GM12878 (cell line): Measurements from ENCODE around the gene OR8A1. TPM values are rescaled to one million over a fixed set of nuclear protein-coding genes. Genes with fewer than 3 reads are reported as not detected.

Source experiments
- ATAC-seq: fragments of 200-7000 bp; cut with Tn5 transposase; 3 replicates; pipeline ENCODE4 v1.9.1; 2020; ENCODE audit warnings: mild to moderate bottlenecking, moderate library complexity
- BruUV-seq: library from RNA; stranded (reverse); fragments of 400-500 nt; replicated peaks from 2 replicates; lab custom pipeline; 2021; lab: Mats Ljungman, UMichigan
- CTCF ChIA-PET: fragments of 300-600 bp; sonication (Branson Sonifier 250); formaldehyde crosslinking; extraction: SDS; loops from one replicate; lab custom pipeline; 2021; ENCODE audit warnings: inconsistent platforms; lab: Yijun Ruan, JAX
- POLR2A ChIA-PET: fragments of 350-600 bp; formaldehyde crosslinking; extraction: SDS; loops from one replicate; lab custom pipeline; 2021; ENCODE audit warnings: inconsistent platforms; lab: Charles Lee
- RAD21 ChIA-PET: fragments of 300-600 bp; sonication (Branson Sonifier 250); formaldehyde crosslinking; loops from one replicate; lab custom pipeline; 2023; ENCODE audit warnings: antibody characterized with exemption; ENCODE audit not compliant: unreplicated experiment; lab: Charles Lee
- SMC1A ChIA-PET: fragments of 300-600 bp; sonication (Branson Sonifier 250); formaldehyde crosslinking; loops from one replicate; lab custom pipeline; 2023; ENCODE audit not compliant: unreplicated experiment, uncharacterized antibody; lab: Charles Lee
- DNase-seq: peaks from one replicate; pipeline ENCODE4 v3.0.0-alpha.2; 2011; ENCODE audit warnings: low read depth, low spot score
- FAIRE-seq: peaks from 3 replicates; lab custom pipeline; 2011; peaks lifted over from hg19 to GRCh38; lab: Jason Lieb, UNC
- H2AFZ ChIP-seq: 2 replicates; pipeline ENCODE4 v1.6.0; 2011; ENCODE audit warnings: low read depth, low read length, control low read depth; ENCODE audit not compliant: control insufficient read depth
- H3K27ac ChIP-seq: 2 replicates; pipeline ENCODE4 v1.5.1; 2011; ENCODE audit warnings: control low read depth; ENCODE audit not compliant: control insufficient read depth, insufficient read depth
- H3K27me3 ChIP-seq, 2 experiments: replicated peaks in 1 of 2; 2 replicates each; pipeline versions ENCODE4 v1.6.0 to v1.6.1; 2011; ENCODE audit warnings: low read length in 1 of 2; ENCODE audit not compliant: control insufficient read depth in 2 of 2, insufficient read depth in 2 of 2
- H3K36me3 ChIP-seq, 2 experiments: 2 replicates each; pipeline ENCODE4 v1.5.1; 2011; ENCODE audit warnings: low read length in 1 of 2; ENCODE audit not compliant: control insufficient read depth in 2 of 2, insufficient read depth in 2 of 2
- H3K4me1 ChIP-seq: 2 replicates; pipeline ENCODE4 v1.6.1; 2011; ENCODE audit warnings: mild to moderate bottlenecking, low read length, moderate library complexity, mixed read lengths; ENCODE audit not compliant: control insufficient read depth, insufficient read depth
- H3K4me2 ChIP-seq: 2 replicates; pipeline ENCODE4 v1.6.0; 2011; ENCODE audit warnings: control low read depth; ENCODE audit not compliant: control insufficient read depth, insufficient read depth
- H3K4me3 ChIP-seq: fragments of 200-600 bp; sonication (generic); 2 replicates; pipeline ENCODE4 v1.5.1; 2016
- H3K79me2 ChIP-seq: 2 replicates; pipeline ENCODE4 v1.6.0; 2011; ENCODE audit warnings: low read length; ENCODE audit not compliant: control insufficient read depth, insufficient read depth
- H3K9ac ChIP-seq: 2 replicates; pipeline ENCODE4 v1.8.0; 2011; ENCODE audit warnings: low read length, control low read depth, mixed read lengths; ENCODE audit not compliant: control insufficient read depth, insufficient read depth
- H3K9me3 ChIP-seq: replicated peaks from 3 replicates; pipeline ENCODE4 v1.5.1; 2011; ENCODE audit warnings: mild to moderate bottlenecking, low read length; ENCODE audit not compliant: control insufficient read depth, insufficient read depth
- H4K20me1 ChIP-seq: 2 replicates; pipeline ENCODE4 v1.6.0; 2011; ENCODE audit not compliant: control insufficient read depth, insufficient read depth
- CHD1 ChIP-seq: IDR thresholded peaks from 2 replicates; pipeline ENCODE4 v1.6.1; 2012; ENCODE audit warnings: low read depth, low read length, improper control_type of control experiment
- CHD4 ChIP-seq: fragments of 200-600 bp; sonication (generic); IDR thresholded peaks from 2 replicates; pipeline ENCODE4 v1.6.1; 2016; ENCODE audit warnings: mild to moderate bottlenecking
- FOXM1 ChIP-seq: IDR thresholded peaks from 2 replicates; pipeline ENCODE4 v1.6.1; 2012; ENCODE audit warnings: low read depth, mild to moderate bottlenecking, inconsistent platforms, low read length, moderate library complexity
- HDGF ChIP-seq: fragments of 450-650 bp; IDR thresholded peaks from 2 replicates; pipeline ENCODE4 v1.6.1; 2016; ENCODE audit warnings: antibody characterized with exemption
- KDM1A ChIP-seq: fragments of 200-600 bp; sonication (generic); IDR thresholded peaks from 2 replicates; pipeline ENCODE4 v1.6.1; 2016; ENCODE audit warnings: borderline replicate concordance
- NFYB ChIP-seq: IDR thresholded peaks from 2 replicates; pipeline ENCODE4 v1.6.1; 2011; ENCODE audit warnings: low read depth, mild to moderate bottlenecking, low read length, improper control_type of control experiment, moderate library complexity; ENCODE audit not compliant: insufficient read depth
- PAX8 ChIP-seq: fragments of 450-650 bp; IDR thresholded peaks from 2 replicates; pipeline ENCODE4 v1.6.1; 2017; ENCODE audit warnings: mild to moderate bottlenecking, moderate library complexity
- SIX5 ChIP-seq: IDR thresholded peaks from 2 replicates; pipeline ENCODE4 v1.6.1; 2011; ENCODE audit warnings: mild to moderate bottlenecking, low read depth, low read length, moderate library complexity; ENCODE audit not compliant: severe bottlenecking
- YY1 ChIP-seq: IDR thresholded peaks from 2 replicates; pipeline ENCODE4 v1.6.1; 2011; ENCODE audit warnings: low read depth, mild to moderate bottlenecking, low read length
- ZNF24 ChIP-seq: fragments of 450-650 bp; IDR thresholded peaks from 2 replicates; pipeline ENCODE4 v1.6.1; 2017; ENCODE audit warnings: antibody characterized with exemption, mild to moderate bottlenecking
- ZNF592 ChIP-seq: fragments of 450-650 bp; IDR thresholded peaks from 2 replicates; pipeline ENCODE4 v1.6.1; 2017; ENCODE audit warnings: mild to moderate bottlenecking, moderate library complexity
- WGBS: methylation state at CpG from one replicate; pipeline ENCODE4 v1.1.6; 2016; ENCODE audit warnings: low lambda C conversion rate; ENCODE audit not compliant: insufficient replicate concordance, insufficient coverage; ENCODE audit errors: missing lambda C conversion rate; 5-methylcytosine and 5-hydroxymethylcytosine counted together
- in situ Hi-C: fragments of 300-500 bp; cut with MboI; formaldehyde crosslinking; loops from 9 replicates; pipeline ENCODE4 v1.14.3; 2018; ENCODE audit warnings: mixed read lengths
- intact Hi-C: fragments of 100-400 bp; cut with micrococcal nuclease; formaldehyde crosslinking; loops from one replicate; pipeline ENCODE4 v1.14.2; 2022; ENCODE audit not compliant: unreplicated experiment
- polyA plus RNA-seq, 11 experiments: library from polyadenylated mRNA; depleted of rRNA in 4 of 11; unstranded in 6 of 11; stranded (reverse) in 5 of 11; fragments of >200 nt; fragmentation: Nextera tagmentation in 4 of 11; fragmentation: Illumina TruSeq in 1 of 11; extraction: Ambion mirVana in 4 of 11; extraction: Trizol in 1 of 11; gene quantifications; 1 replicate in 1 of 11; 2 replicates in 10 of 11; pipeline versions ENCODE4 v1.2.1 to v1.2.3, GENCODE V29; 2011 to 2016; ENCODE audit warnings: inconsistent platforms in 2 of 11, missing spikeins in 2 of 11, low read depth in 1 of 11
- total RNA-seq, 4 experiments: library from RNA; depleted of rRNA in 3 of 4; stranded (reverse); fragments of >200 nt in 3 of 4; fragmentation: Illumina TruSeq in 1 of 4; extraction: Trizol in 1 of 4; gene quantifications; 2 replicates each; pipeline versions ENCODE4 v1.2.1 to v1.2.3, GENCODE V29; 2013 to 2021

Gene OR8A1
- total and polyA plus RNA-seq, 10 of the 15 experiments (the other 5 are each of a cell fraction or from before 2014, with no cell fraction given) = not detected

GRCh38 chr11:124551987-124552386 is 17.8 kb upstream of the OR8A1 start:
- WGBS = 42% methylated on average over 4 of the region's 4 CpGs
- ChIA-PET CTCF (no interaction called here), POLR2A (no interaction called here), RAD21 (no interaction called here), SMC1A (no interaction called here)
- H3K4me3 ChIP-seq = no peak overlapping the region
- no peak overlapping the region for H3K4me2 ChIP-seq
- H2AFZ ChIP-seq = no peak overlapping the region
- H4K20me1 ChIP-seq = no peaks in the 10 kb centered on the region
- no peaks in the 10 kb centered on the region for H3K27me3 ChIP-seq
- no peak overlapping the region for H3K9ac ChIP-seq
- TF ChIP-seq ZNF592 = no peak
- no peak for TF ChIP-seq CHD4
- no TSS peak for BruUV-seq
- H3K36me3 ChIP-seq = no peaks in the 10 kb centered on the region
- H3K27ac ChIP-seq = no peak overlapping the region
- in situ Hi-C loops (no loop called here), intact Hi-C loops (no loop called here)
- ATAC-seq = no peak
- no peaks in the 10 kb centered on the region for H3K9me3 ChIP-seq
- H3K4me1 ChIP-seq = no peaks in the 10 kb centered on the region
- H3K79me2 ChIP-seq = no peaks in the 10 kb centered on the region
- no peak for FAIRE-seq
- no peak for DNase-seq

- intact Hi-C loops = no loop called here
- in situ Hi-C loops = no loop called here
- no peak overlapping the region for H3K4me3 ChIP-seq
- ChIA-PET CTCF (no interaction called here), RAD21 (no interaction called here), SMC1A (no interaction called here), POLR2A (no interaction called here)
- no peaks in the 10 kb centered on the region for H3K36me3 ChIP-seq
- H3K27me3 ChIP-seq = no peaks in the 10 kb centered on the region
- no peak for TF ChIP-seq CHD1
- no peak for TF ChIP-seq ZNF24
- TF ChIP-seq FOXM1 = no peak
- TF ChIP-seq NFYB = no peak
- no peak for TF ChIP-seq PAX8
- no peak for TF ChIP-seq SIX5
- TF ChIP-seq YY1 = no peak
- no peak for TF ChIP-seq KDM1A
- no peak for TF ChIP-seq HDGF
- WGBS = 0% methylated on average over 2 of the region's 2 CpGs
- H3K9me3 ChIP-seq = no peaks in the 10 kb centered on the region
- H2AFZ ChIP-seq = no peak overlapping the region
- BruUV-seq = no TSS peak
- FAIRE-seq (no peak), DNase-seq (no peak), ATAC-seq (no peak)
- H4K20me1 ChIP-seq = no peaks in the 10 kb centered on the region
- H3K9ac ChIP-seq = no peak overlapping the region
- no peaks in the 10 kb centered on the region for H3K79me2 ChIP-seq
- H3K4me1 ChIP-seq = no peaks in the 10 kb centered on the region
- no peak overlapping the region for H3K27ac ChIP-seq
- no peak overlapping the region for H3K4me2 ChIP-seq
These were observed 13.0 kb upstream of the OR8A1 start for GRCh38 chr11:124556828-124557227.
